Upper lobe of right lung (tissue), 1 donor: ENCODE measurements around the gene SUPT5H. TPM values are rescaled to one million over a fixed set of nuclear protein-coding genes. Genes with fewer than 3 reads are reported as not detected.

Source experiments
- ATAC-seq: fragments of 200-7000 bp; cut with Tn5 transposase; one replicate; pipeline ENCODE4 v1.9.1; 2020; ENCODE audit warnings: mild to moderate bottlenecking, moderate library complexity
- DNase-seq: peaks from one replicate; pipeline ENCODE4 v3.0.0-alpha.2; 2020
- H3K27ac ChIP-seq: fragments of 200-600 bp; one replicate; pipeline ENCODE4 v1.8.0; 2022
- H3K27me3 ChIP-seq: fragments of 200-600 bp; one replicate; pipeline ENCODE4 v1.8.0; 2022; ENCODE audit warnings: mild to moderate bottlenecking
- H3K36me3 ChIP-seq: fragments of 200-600 bp; one replicate; pipeline ENCODE4 v1.8.0; 2022
- H3K4me1 ChIP-seq: fragments of 200-600 bp; one replicate; pipeline ENCODE4 v1.8.0; 2022
- H3K4me3 ChIP-seq: fragments of 200-600 bp; one replicate; pipeline ENCODE4 v1.8.0; 2022; ENCODE audit warnings: mild to moderate bottlenecking
- H3K9me3 ChIP-seq: fragments of 200-600 bp; one replicate; pipeline ENCODE4 v1.8.0; 2022
- intact Hi-C: fragments of 100-400 bp; cut with DNase I; formaldehyde crosslinking; loops from one replicate; pipeline ENCODE4 v1.11.0; 2022
- microRNA-seq: library from miRNA; unstranded; fragments of <30 nt; microRNA quantifications from one replicate; pipeline ENCODE4 v1.2.0, GENCODE V29; 2020; ENCODE audit warnings: borderline microRNAs expressed
- total RNA-seq: library from RNA; stranded (reverse); fragmentation: NEBNext Ultra II Directional; extraction: Animal tissue kit (Norgen Biotek cat#: 25700); gene quantifications from one replicate; pipeline ENCODE4 v1.2.1, GENCODE V29; 2021
- TF ChIP-seq, protein P1 (sequence below): fragments of 200-600 bp; IDR thresholded peaks from one replicate; pipeline ENCODE4 v1.8.0; 2022; ENCODE audit warnings: antibody characterized with exemption
- donor health status: DM: no; HTN: yes; CAD: no; lungs with severe emphysema.

The SUPT5H gene
- total RNA-seq, 1 donor from 2014 or later, result 98.4 TPM

- H3K27ac ChIP-seq, result no peak overlapping the region
- DNase-seq, result no peak
- H3K9me3 ChIP-seq, result no peaks in the 10 kb centered on the region
- H3K4me3 ChIP-seq, result no peak overlapping the region
- H3K4me1 ChIP-seq, result no peaks in the 10 kb centered on the region
- H3K36me3 ChIP-seq, result no peaks in the 10 kb centered on the region
- no peaks in the 10 kb centered on the region for H3K27me3 ChIP-seq
- TF ChIP-seq, protein P1, sequence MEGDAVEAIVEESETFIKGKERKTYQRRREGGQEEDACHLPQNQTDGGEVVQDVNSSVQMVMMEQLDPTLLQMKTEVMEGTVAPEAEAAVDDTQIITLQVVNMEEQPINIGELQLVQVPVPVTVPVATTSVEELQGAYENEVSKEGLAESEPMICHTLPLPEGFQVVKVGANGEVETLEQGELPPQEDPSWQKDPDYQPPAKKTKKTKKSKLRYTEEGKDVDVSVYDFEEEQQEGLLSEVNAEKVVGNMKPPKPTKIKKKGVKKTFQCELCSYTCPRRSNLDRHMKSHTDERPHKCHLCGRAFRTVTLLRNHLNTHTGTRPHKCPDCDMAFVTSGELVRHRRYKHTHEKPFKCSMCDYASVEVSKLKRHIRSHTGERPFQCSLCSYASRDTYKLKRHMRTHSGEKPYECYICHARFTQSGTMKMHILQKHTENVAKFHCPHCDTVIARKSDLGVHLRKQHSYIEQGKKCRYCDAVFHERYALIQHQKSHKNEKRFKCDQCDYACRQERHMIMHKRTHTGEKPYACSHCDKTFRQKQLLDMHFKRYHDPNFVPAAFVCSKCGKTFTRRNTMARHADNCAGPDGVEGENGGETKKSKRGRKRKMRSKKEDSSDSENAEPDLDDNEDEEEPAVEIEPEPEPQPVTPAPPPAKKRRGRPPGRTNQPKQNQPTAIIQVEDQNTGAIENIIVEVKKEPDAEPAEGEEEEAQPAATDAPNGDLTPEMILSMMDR, result no peak
- intact Hi-C loops, result no loop called here
- peak; percentile 84 for ATAC-seq
Observed at GRCh38 chr19:39524495-39524894, 79.1 kb downstream of the SUPT5H start.

DNA sequence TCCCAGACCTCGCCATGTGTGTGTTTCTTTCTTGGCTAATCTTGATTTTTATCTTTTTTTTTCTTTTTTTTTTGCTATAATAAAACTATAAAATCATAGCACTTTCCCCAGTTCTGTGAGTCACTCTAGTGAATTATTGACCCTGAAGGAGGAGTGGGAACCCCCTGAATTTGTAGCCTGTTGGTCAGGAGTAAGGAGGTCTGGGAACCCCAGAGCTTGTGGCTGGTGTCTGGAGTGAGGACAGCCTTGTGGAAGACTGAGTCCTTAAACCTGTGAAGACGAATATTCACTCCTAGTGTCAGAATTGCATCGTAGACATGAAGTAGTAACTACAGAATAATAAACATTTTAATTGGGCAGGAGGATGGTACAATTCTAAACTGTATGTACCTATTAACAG lies 79.8 kb downstream of the SUPT5H start:
- no peaks in the 10 kb centered on the region for H3K4me1 ChIP-seq
- H3K4me3 ChIP-seq, result no peak overlapping the region
- H3K27ac ChIP-seq, result no peak overlapping the region
- intact Hi-C loops, result no loop called here
- H3K27me3 ChIP-seq, result no peaks in the 10 kb centered on the region
- TF ChIP-seq, protein P1, result no peak
- no peaks in the 10 kb centered on the region for H3K36me3 ChIP-seq
- ATAC-seq, result no peak
- no peaks in the 10 kb centered on the region for H3K9me3 ChIP-seq
- DNase-seq, result no peak

Small RNAs within 50 kb of the gene (microRNA-seq; reads per million reads assigned to microRNA genes)
- not detected for gene MIR4530

Other genes starting within 250 kb of the SUPT5H start
- 0.46 TPM for gene NCCRP1, start 248.6 kb upstream of the SUPT5H start, total RNA-seq
- not detected for gene SYCN, start 241.3 kb upstream of the SUPT5H start, total RNA-seq
- gene IFNL3, start 200.6 kb upstream of the SUPT5H start, total RNA-seq, result not detected
- not detected for gene IFNL4, start 196.7 kb upstream of the SUPT5H start, total RNA-seq
- gene IFNL2, start 177.2 kb upstream of the SUPT5H start, total RNA-seq, result not detected
- gene IFNL1, start 149.2 kb upstream of the SUPT5H start, total RNA-seq, result not detected
- 2.2 TPM for gene LRFN1, start 124.7 kb upstream of the SUPT5H start, total RNA-seq
- 113 TPM for gene GMFG, start 109.5 kb upstream of the SUPT5H start, total RNA-seq
- 81.2 TPM for gene SAMD4B, start 103.2 kb upstream of the SUPT5H start, total RNA-seq
- 33.3 TPM for gene PAF1, start 54.5 kb upstream of the SUPT5H start, total RNA-seq
- gene MED29, start 54.2 kb upstream of the SUPT5H start, total RNA-seq, result 28.8 TPM
- 224 TPM for gene ZFP36, start 38.7 kb upstream of the SUPT5H start, total RNA-seq
- 32.4 TPM for gene PLEKHG2, start 32.9 kb upstream of the SUPT5H start, total RNA-seq
- 1,446 TPM for gene RPS16, start 9.6 kb upstream of the SUPT5H start, total RNA-seq
- 43.9 TPM for gene TIMM50, start 35.3 kb downstream of the SUPT5H start, total RNA-seq
- not detected for gene DLL3, start 53.4 kb downstream of the SUPT5H start, total RNA-seq
- gene SELENOV, start 69.6 kb downstream of the SUPT5H start, total RNA-seq, result not detected
- 2.4 TPM for gene EID2B, start 87.3 kb downstream of the SUPT5H start, total RNA-seq
- 13.5 TPM for gene EID2, start 94.6 kb downstream of the SUPT5H start, total RNA-seq
- not detected for gene LGALS13, start 156.9 kb downstream of the SUPT5H start, total RNA-seq
- not detected for gene LGALS16, start 210.3 kb downstream of the SUPT5H start, total RNA-seq